RWPE1 (cell line): ENCODE data around the gene ARHGAP22.

Experiments used
- CTCF ChIA-PET: fragments of 350-600 bp; sonication (Branson Sonifier 250); formaldehyde crosslinking; extraction: SDS; loops from one replicate; lab custom pipeline; 2021; lab: Yijun Ruan, JAX
- POLR2A ChIA-PET: fragments of 400-600 bp; formaldehyde crosslinking; extraction: SDS; loops from one replicate; lab custom pipeline; 2020; ENCODE audit warnings: antibody characterized with exemption; ENCODE audit not compliant: low non-redundant PET; lab: Yijun Ruan, JAX
- DNase-seq: peaks from one replicate; pipeline ENCODE4 v3.0.0; 2012; ENCODE audit warnings: low spot score
- H3K27ac ChIP-seq: fragments of 450-650 bp; 2 replicates; pipeline ENCODE4 v1.5.1; 2017
- TF ChIP-seq, protein P1 (sequence below): fragments of 450-650 bp; conservative IDR thresholded peaks from 2 replicates; pipeline ENCODE4 v1.5.1; 2017; ENCODE audit warnings: low read depth, mild to moderate bottlenecking

The ARHGAP22 gene

DNA sequence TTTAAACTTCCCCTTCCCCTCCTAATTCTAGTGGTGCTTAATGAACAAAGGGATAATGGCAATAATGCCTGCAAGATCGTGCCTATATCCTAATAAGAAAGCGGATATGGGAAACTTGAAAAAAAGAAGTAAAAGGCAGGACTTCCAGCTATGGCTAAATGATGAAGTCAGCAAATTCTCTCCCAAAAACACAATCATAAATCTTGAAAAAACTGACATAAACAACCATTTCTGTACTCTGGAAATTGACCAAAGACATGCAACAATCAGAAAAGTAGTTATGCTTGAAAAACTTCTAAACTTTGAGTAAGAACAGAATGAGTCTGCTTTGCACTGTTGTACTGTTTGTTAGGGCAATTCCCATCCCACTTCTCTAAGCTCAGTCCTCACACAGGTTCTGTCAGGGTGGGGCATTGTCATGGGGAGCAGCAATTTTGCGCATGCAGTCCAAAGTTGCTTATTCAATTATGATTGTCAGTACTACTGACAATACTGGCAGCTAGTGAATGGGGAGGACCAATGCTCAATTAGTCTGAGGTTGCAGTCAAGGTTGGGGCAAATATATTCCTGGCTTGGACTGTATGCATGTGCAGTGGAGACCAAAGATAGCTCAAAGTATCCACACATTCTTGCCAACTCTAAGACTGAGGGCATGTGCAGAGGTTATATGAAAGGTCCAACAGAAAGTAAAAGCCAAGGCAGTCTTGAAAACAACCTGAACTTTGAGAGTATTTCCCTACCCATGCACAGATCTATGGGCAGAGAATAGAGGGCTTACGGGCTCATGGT, 34.1 kb upstream of the ARHGAP22 start:
- TF ChIP-seq, protein P1, sequence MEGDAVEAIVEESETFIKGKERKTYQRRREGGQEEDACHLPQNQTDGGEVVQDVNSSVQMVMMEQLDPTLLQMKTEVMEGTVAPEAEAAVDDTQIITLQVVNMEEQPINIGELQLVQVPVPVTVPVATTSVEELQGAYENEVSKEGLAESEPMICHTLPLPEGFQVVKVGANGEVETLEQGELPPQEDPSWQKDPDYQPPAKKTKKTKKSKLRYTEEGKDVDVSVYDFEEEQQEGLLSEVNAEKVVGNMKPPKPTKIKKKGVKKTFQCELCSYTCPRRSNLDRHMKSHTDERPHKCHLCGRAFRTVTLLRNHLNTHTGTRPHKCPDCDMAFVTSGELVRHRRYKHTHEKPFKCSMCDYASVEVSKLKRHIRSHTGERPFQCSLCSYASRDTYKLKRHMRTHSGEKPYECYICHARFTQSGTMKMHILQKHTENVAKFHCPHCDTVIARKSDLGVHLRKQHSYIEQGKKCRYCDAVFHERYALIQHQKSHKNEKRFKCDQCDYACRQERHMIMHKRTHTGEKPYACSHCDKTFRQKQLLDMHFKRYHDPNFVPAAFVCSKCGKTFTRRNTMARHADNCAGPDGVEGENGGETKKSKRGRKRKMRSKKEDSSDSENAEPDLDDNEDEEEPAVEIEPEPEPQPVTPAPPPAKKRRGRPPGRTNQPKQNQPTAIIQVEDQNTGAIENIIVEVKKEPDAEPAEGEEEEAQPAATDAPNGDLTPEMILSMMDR, result no peak
- H3K27ac ChIP-seq, result no peak overlapping the region
- ChIA-PET CTCF (interaction anchor here (0.9 kb wide), 1 partner anchor 20 kb away, joined by 5 read pairs; no protein-coding TSS in a partner anchor), POLR2A (no interaction called here)
- DNase-seq, result no peak

DNA sequence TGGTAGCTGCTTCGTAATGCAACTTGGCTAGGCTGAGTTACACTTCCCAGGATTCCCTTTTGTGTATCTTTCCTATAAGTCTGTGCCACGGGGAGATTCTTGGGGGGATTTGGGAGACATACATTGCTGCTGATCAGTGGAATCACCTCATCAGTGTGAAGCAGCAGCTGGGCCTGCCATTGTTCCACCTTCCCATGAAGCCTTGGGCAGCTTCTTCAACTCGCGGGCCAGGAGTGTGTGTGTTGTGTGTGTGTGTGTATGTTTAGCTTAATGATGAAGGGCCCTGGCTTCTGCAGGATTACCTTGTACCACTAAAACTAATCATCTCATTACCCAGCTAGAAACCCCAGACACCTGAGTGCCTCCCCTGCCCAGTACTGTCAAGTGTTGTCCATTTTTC, 33.3 kb upstream of the ARHGAP22 start:
- TF ChIP-seq, protein P1, result no peak
- no peak overlapping the region for H3K27ac ChIP-seq
- POLR2A ChIA-PET, result no interaction called here
- CTCF ChIA-PET, result interaction anchor here (0.5 kb wide), 1 partner anchor 879 kb away, joined by 4 read pairs; no protein-coding TSS in a partner anchor
- DNase-seq, result no peak

DNA sequence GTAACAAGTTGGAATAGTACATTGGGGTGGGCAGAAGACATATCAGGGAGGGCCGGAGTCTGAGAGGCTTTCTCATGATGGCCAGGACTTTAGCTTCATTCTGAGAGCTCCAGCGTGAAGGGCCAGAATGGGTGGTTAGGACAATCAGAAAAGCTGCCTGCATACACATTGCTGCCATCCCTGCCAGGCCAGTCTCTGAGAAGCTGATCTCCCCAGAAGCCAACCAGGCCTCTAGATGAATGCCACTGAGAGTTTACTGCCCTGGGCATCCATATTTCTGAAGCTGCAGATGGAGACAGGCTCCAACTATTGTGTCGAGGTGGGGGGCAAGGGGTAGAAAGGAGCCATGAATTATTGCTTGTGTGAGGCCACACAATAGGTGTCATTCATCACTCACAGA, 32.0 kb upstream of the ARHGAP22 start:
- no peak overlapping the region for H3K27ac ChIP-seq
- POLR2A ChIA-PET, result no interaction called here
- DNase-seq, result no peak

DNA sequence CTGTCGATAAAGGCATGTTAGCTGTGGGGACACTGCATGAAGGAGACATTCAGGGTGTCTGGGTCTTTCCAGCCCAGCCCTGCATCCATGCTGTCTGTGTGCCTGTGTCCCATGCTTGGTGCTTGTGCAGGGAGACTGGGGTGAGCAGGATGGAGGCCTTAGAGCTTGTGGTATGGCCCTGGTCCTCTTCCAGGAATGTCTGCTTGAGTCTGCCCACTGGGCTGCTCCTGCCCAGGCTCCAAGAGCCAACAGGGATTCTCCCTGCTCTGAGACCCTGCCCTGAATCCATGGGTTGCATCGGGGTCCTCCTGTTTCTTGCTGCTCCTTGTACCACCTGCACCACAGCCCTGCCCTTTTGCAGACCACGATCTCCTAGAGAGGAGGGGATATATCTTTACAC, 31.4 kb upstream of the ARHGAP22 start:
- TF ChIP-seq, protein P1, result no peak
- H3K27ac ChIP-seq, result no peak overlapping the region
- CTCF ChIA-PET, result no interaction called here
- DNase-seq, result no peak
- POLR2A ChIA-PET, result no interaction called here

More for the DNA sequence above, 32.0 kb upstream of the ARHGAP22 start:
- TF ChIP-seq, protein P1, result no peak
- CTCF ChIA-PET, result interaction anchor here (0.5 kb wide), 1 partner anchor 165 kb away, joined by 4 read pairs; no protein-coding TSS in a partner anchor

DNA sequence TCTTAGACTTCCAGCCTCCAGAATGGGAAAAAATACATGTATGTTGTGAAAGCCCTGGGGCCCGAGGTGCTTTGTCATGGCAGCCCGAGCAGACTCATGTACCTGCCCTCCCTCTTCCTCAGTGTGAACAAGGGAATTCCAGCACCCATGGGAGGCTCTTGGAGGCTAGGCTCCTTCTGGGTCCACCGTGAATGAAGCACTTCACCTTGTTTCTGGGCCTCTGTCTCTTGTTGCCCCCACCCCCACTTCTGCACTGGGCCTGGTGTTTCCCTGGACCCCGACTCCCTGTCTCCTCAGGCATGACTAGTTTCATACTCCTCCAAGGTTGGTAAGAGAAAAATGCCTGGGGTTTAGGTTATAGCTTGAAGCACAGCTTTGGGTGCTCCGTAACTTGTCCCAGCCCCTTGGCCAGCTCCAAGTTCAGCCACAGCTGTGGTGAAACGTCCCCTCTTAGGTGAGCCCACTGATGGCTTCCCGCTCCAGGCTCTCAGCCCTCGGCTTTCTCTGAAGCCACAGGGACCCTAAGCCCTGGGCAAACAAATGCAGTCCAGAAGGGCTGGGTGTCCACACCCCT, 30.2 kb upstream of the ARHGAP22 start:
- TF ChIP-seq, protein P1, result no peak
- H3K27ac ChIP-seq, result no peak overlapping the region
- no peak for DNase-seq
- CTCF ChIA-PET, result interaction anchor here (0.7 kb wide), 1 partner anchor 37 kb away, joined by 3 read pairs; no protein-coding TSS in a partner anchor
- POLR2A ChIA-PET, result no interaction called here

DNA sequence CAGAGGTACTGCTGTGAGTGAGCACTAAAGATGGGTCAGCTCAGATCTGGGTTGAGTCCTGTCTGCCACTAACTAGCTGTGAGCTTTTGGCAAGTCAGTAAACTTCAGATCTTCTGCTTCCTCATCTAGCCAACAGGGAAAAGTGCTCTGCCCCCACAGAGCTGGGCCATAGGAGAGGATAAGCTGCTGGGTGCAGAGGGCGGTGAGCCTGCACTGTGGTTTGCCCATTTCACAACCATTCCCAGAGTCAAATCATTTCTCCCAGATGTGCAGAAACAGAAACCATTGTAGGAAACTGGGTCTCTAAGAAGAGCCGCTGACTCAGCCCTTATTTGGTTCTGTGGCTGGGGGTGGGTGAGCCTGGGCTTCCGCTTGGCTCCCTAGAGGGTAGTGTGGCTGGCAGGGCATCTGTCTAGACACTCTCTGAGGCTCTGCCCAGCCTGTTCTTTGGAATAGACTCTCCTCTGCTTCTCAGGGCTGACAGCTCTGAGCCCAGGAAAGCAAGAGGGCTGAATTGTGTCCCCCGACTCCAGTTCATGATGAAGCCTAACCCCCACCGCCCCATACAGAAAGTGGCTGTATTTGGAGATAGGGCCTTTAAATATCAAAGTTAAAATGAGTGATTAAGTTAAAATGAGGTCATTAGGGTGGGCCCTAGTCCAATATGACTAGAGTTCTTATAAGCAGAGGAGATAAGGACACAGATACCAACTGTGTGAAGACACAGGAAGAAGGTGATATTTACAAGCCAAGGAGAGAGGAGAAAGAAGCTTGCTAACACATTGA, 29.5 kb upstream of the ARHGAP22 start:
- ChIA-PET POLR2A (no interaction called here), CTCF (interaction anchor here (0.7 kb wide), 1 partner anchor 37 kb away, joined by 3 read pairs; no protein-coding TSS in a partner anchor)
- TF ChIP-seq, protein P1, result no peak
- no peak overlapping the region for H3K27ac ChIP-seq
- DNase-seq, result no peak
